NCI-H2171 (cell line): ENCODE data around the gene KDR.
A peak's percentile ranks its signal among the peaks of the same experiment; 100 is the strongest.

Source experiments
- DNase-seq: peaks from one replicate; lab custom pipeline; 2025; lab: John Stamatoyannopoulos, UW

KDR gene

GRCh38 chr4:55079451-55080173 lies 45.8 kb downstream of the KDR start:
- no peak for DNase-seq

- DNase-seq = no peak
Observed at GRCh38 chr4:55078987-55079386, 46.4 kb downstream of the KDR start.

GRCh38 chr4:55077577-55077976 lies 47.8 kb downstream of the KDR start:
- no peak for DNase-seq

- no peak for DNase-seq
Observed at GRCh38 chr4:55075823-55076716, 49.3 kb downstream of the KDR start.

- no peak for DNase-seq
Observed at GRCh38 chr4:55075376-55075775, 50.0 kb downstream of the KDR start.

GRCh38 chr4:55074386-55074785 lies 51.0 kb downstream of the KDR start:
- DNase-seq = no peak

- DNase-seq = no peak
Observed at GRCh38 chr4:55071951-55072350, 53.4 kb downstream of the KDR start.

GRCh38 chr4:55069248-55069647 lies 56.1 kb downstream of the KDR start:
- no peak for DNase-seq

GRCh38 chr4:55068522-55068921 lies 56.9 kb downstream of the KDR start:
- no peak for DNase-seq

GRCh38 chr4:55066018-55066417 lies 59.4 kb downstream of the KDR start:
- no peak for DNase-seq

- DNase-seq = no peak
Observed at GRCh38 chr4:55055529-55055928, 69.9 kb downstream of the KDR start.

GRCh38 chr4:55051532-55051931 lies 73.9 kb downstream of the KDR start:
- DNase-seq = no peak

- DNase-seq = no peak
Observed at GRCh38 chr4:55050418-55050950, 74.9 kb downstream of the KDR start.

- no peak for DNase-seq
Observed at GRCh38 chr4:55038176-55038890, 87.1 kb downstream of the KDR start.

GRCh38 chr4:55037728-55038127 lies 87.7 kb downstream of the KDR start:
- DNase-seq = no peak

GRCh38 chr4:55036405-55036804 lies 89.0 kb downstream of the KDR start:
- no peak for DNase-seq

GRCh38 chr4:55035892-55036291 lies 89.5 kb downstream of the KDR start:
- DNase-seq = no peak

- DNase-seq = no peak
Observed at GRCh38 chr4:55033296-55033695, 92.1 kb downstream of the KDR start.

- no peak for DNase-seq
Observed at GRCh38 chr4:55032788-55033187, 92.6 kb downstream of the KDR start.

- no peak for DNase-seq
Observed at GRCh38 chr4:55032179-55032578, 93.2 kb downstream of the KDR start.

GRCh38 chr4:55031158-55031557 lies 94.2 kb downstream of the KDR start:
- DNase-seq = no peak

GRCh38 chr4:55030589-55030988 lies 94.8 kb downstream of the KDR start:
- DNase-seq = peak; percentile 41
